PC-9 (cell line): ENCODE data around the gene TMEM128. TPM values are rescaled to one million over a fixed set of nuclear protein-coding genes. Genes with fewer than 3 reads are reported as not detected.
A peak's percentile ranks its signal among the peaks of the same experiment; 100 is the strongest.

ENCODE experiments used
- BruUV-seq: library from RNA; stranded (reverse); fragments of 400-500 nt; replicated peaks from 2 replicates; lab custom pipeline; 2021; lab: Mats Ljungman, UMichigan
- CTCF ChIA-PET: fragments of 300-600 bp; sonication (Branson Sonifier 250); formaldehyde crosslinking; loops from one replicate; lab custom pipeline; 2022; ENCODE audit warnings: antibody characterized with exemption; lab: Charles Lee
- POLR2A ChIA-PET: fragments of 300-600 bp; sonication (Branson Sonifier 250); formaldehyde crosslinking; loops from one replicate; lab custom pipeline; 2022; ENCODE audit warnings: antibody characterized with exemption; ENCODE audit not compliant: unreplicated experiment; lab: Charles Lee
- DNase-seq, 2 experiments: peaks; one replicate each; pipeline versions ENCODE4 v3.0.0 to v3.0.0-alpha.2; 2015 to 2022; ENCODE audit warnings: mixed read lengths in 1 of 2
- H2AFZ ChIP-seq: fragments of 200-600 bp; sonication (generic); 2 replicates; pipeline ENCODE4 v1.8.1; 2017; ENCODE audit warnings: antibody characterized with exemption
- H3F3A ChIP-seq: fragments of 200-600 bp; sonication (generic); 2 replicates; pipeline ENCODE4 v1.8.1; 2017; ENCODE audit warnings: antibody characterized with exemption, mild to moderate bottlenecking, low read depth; ENCODE audit not compliant: insufficient read depth
- H3K27ac ChIP-seq: fragments of 200-600 bp; sonication (generic); 2 replicates; pipeline ENCODE4 v1.6.1; 2016; ENCODE audit warnings: mixed run types
- H3K27me3 ChIP-seq: fragments of 200-600 bp; sonication (generic); 2 replicates; pipeline ENCODE4 v1.6.1; 2016; ENCODE audit warnings: low read depth, mixed run types; ENCODE audit not compliant: insufficient read depth
- H3K36me3 ChIP-seq: fragments of 200-600 bp; sonication (generic); 2 replicates; pipeline ENCODE4 v1.6.1; 2016; ENCODE audit warnings: low read depth, mixed run types
- H3K4me1 ChIP-seq: fragments of 200-600 bp; sonication (generic); replicated peaks from 2 replicates; pipeline ENCODE4 v1.6.1; 2016; ENCODE audit warnings: mixed run types; ENCODE audit not compliant: insufficient read depth
- H3K4me2 ChIP-seq: fragments of 200-600 bp; sonication (generic); 2 replicates; pipeline ENCODE4 v1.6.1; 2017; ENCODE audit warnings: mixed run types
- H3K4me3 ChIP-seq: fragments of 200-600 bp; sonication (generic); 2 replicates; pipeline ENCODE4 v1.6.1; 2016; ENCODE audit warnings: mixed run types
- H3K79me2 ChIP-seq: fragments of 200-600 bp; sonication (generic); 2 replicates; pipeline ENCODE4 v1.6.1; 2017; ENCODE audit warnings: low read depth, mixed run types
- H3K9me2 ChIP-seq: fragments of 200-600 bp; sonication (generic); 2 replicates; pipeline ENCODE4 v1.8.1; 2017; ENCODE audit warnings: mild to moderate bottlenecking; ENCODE audit not compliant: insufficient read depth
- H3K9me3 ChIP-seq: fragments of 200-600 bp; sonication (generic); 2 replicates; pipeline ENCODE4 v1.8.1; 2016; ENCODE audit warnings: low read depth; ENCODE audit not compliant: insufficient read depth
- H4K20me1 ChIP-seq: fragments of 200-600 bp; sonication (generic); 2 replicates; pipeline ENCODE4 v1.8.1; 2017; ENCODE audit not compliant: insufficient read depth
- CTCF ChIP-seq: fragments of 200-600 bp; sonication (generic); conservative IDR thresholded peaks from 2 replicates; pipeline ENCODE4 v1.6.1; 2017; ENCODE audit warnings: mixed run types, antibody characterized with exemption, mild to moderate bottlenecking, moderate library complexity
- EZH2 ChIP-seq: fragments of 200-600 bp; sonication (generic); IDR thresholded peaks from 2 replicates; pipeline ENCODE4 v1.8.0; 2017; ENCODE audit warnings: antibody characterized with exemption, low read depth
- intact Hi-C: fragments of 100-400 bp; cut with micrococcal nuclease; formaldehyde crosslinking; loops from one replicate; pipeline ENCODE4 v1.10.0; 2022; ENCODE audit not compliant: unreplicated experiment
- total RNA-seq: library from RNA; stranded (reverse); gene quantifications from 2 replicates; pipeline ENCODE4 v1.2.3, GENCODE V29; 2021

Gene TMEM128
- total RNA-seq, 1 experiment from 2014 or later: 18.1 TPM

GRCh38 chr4:4233610-4234009 lies 14.4 kb downstream of the TMEM128 start:
- no peak overlapping the region for H3K27ac ChIP-seq
- BruUV-seq: TSS peak; percentile 6
- no peaks in the 10 kb centered on the region for H3K4me1 ChIP-seq
- 0 out of 2 replicates have a peak, but pooled peaks cover 6% of the 10 kb centered on the region for H3K27me3 ChIP-seq
- no peaks in the 10 kb centered on the region for H3K36me3 ChIP-seq
- H4K20me1 ChIP-seq: no peaks in the 10 kb centered on the region
- no peaks in the 10 kb centered on the region for H3F3A ChIP-seq
- CTCF ChIA-PET: no interaction called here
- no peak overlapping the region for H3K4me3 ChIP-seq
- no peak for TF ChIP-seq EZH2
- DNase-seq: no peak
- intact Hi-C loops: no loop called here
- no peaks in the 10 kb centered on the region for H3K79me2 ChIP-seq
- H3K9me3 ChIP-seq: no peaks in the 10 kb centered on the region
- no peak overlapping the region for H3K4me2 ChIP-seq
- H2AFZ ChIP-seq: no peak overlapping the region
- POLR2A ChIA-PET: no interaction called here
- no peaks in the 10 kb centered on the region for H3K9me2 ChIP-seq

GRCh38 chr4:4228356-4228668 lies 19.7 kb downstream of the TMEM128 start:
- BruUV-seq: no TSS peak
- H3K4me3 ChIP-seq: no peak overlapping the region
- H3F3A ChIP-seq: no peaks in the 10 kb centered on the region
- no peak overlapping the region for H3K27ac ChIP-seq
- ChIA-PET POLR2A (no interaction called here), CTCF (no interaction called here)
- no peak overlapping the region for H2AFZ ChIP-seq
- H3K36me3 ChIP-seq: no peaks in the 10 kb centered on the region
- TF ChIP-seq EZH2 (no peak), CTCF (no peak)
- no peak overlapping the region for H3K4me2 ChIP-seq
- no peaks in the 10 kb centered on the region for H3K4me1 ChIP-seq
- H3K9me2 ChIP-seq: no peaks in the 10 kb centered on the region
- H3K79me2 ChIP-seq: no peaks in the 10 kb centered on the region
- H4K20me1 ChIP-seq: no peaks in the 10 kb centered on the region
- no peak for DNase-seq
- intact Hi-C loops: no loop called here
- peaks cover 19% of the 10 kb centered on the region for H3K27me3 ChIP-seq
- no peaks in the 10 kb centered on the region for H3K9me3 ChIP-seq

GRCh38 chr4:4227510-4228355 lies 20.3 kb downstream of the TMEM128 start:
- Histone ChIP-seq H3K27me3 (peaks cover 24% of the 10 kb centered on the region), H2AFZ (no peak overlapping the region), H3K79me2 (no peaks in the 10 kb centered on the region), H4K20me1 (no peaks in the 10 kb centered on the region), H3K9me2 (no peaks in the 10 kb centered on the region), H3K4me3 (no peak overlapping the region), H3F3A (no peaks in the 10 kb centered on the region), H3K27ac (no peak overlapping the region), H3K4me2 (no peak overlapping the region), H3K9me3 (no peaks in the 10 kb centered on the region), H3K36me3 (no peaks in the 10 kb centered on the region), H3K4me1 (no peaks in the 10 kb centered on the region)
- ChIA-PET CTCF (no interaction called here), POLR2A (no interaction called here)
- BruUV-seq: no TSS peak
- no peak for DNase-seq
- TF ChIP-seq EZH2 (no peak), CTCF (no peak)
- intact Hi-C loops: no loop called here
